DMS53 (cell line): ENCODE data around the gene RNF223.
"Not testable (repeated sequence)": the region's sequence is repeated elsewhere in the genome, so short reads cannot be mapped to it uniquely, and the experiment has no call there.

Experiments
- DNase-seq: peaks from one replicate; lab custom pipeline; 2025; lab: John Stamatoyannopoulos, UW

The RNF223 gene

GRCh38 chr1:1109743-1110142, 35.6 kb upstream of the RNF223 start:
- DNase-seq = no peak

- DNase-seq = no peak
These were observed 32.6 kb upstream of the RNF223 start for GRCh38 chr1:1106510-1107221.

- not testable (repeated sequence) for DNase-seq
These were observed 30.0 kb upstream of the RNF223 start for GRCh38 chr1:1104152-1104551.

- no peak for DNase-seq
These were observed 27.4 kb upstream of the RNF223 start for GRCh38 chr1:1101503-1101902.

GRCh38 chr1:1100296-1100695, 26.2 kb upstream of the RNF223 start:
- no peak for DNase-seq

- no peak for DNase-seq
These were observed 25.5 kb upstream of the RNF223 start for GRCh38 chr1:1099506-1100183.

- no peak for DNase-seq
These were observed 24.7 kb upstream of the RNF223 start for GRCh38 chr1:1098681-1099421.

- not testable (repeated sequence) for DNase-seq
These were observed 22.0 kb upstream of the RNF223 start for GRCh38 chr1:1096136-1096535.

GRCh38 chr1:1094981-1095380, 20.9 kb upstream of the RNF223 start:
- DNase-seq = no peak

GRCh38 chr1:1093610-1093943, 19.5 kb upstream of the RNF223 start:
- no peak for DNase-seq

- no peak for DNase-seq
These were observed 18.9 kb upstream of the RNF223 start for GRCh38 chr1:1092894-1093609.

- DNase-seq = no peak
These were observed 18.2 kb upstream of the RNF223 start for GRCh38 chr1:1092149-1092855.

- no peak for DNase-seq
These were observed 17.4 kb upstream of the RNF223 start for GRCh38 chr1:1091344-1092148.

- DNase-seq = no peak
These were observed 16.6 kb upstream of the RNF223 start for GRCh38 chr1:1090424-1091343.

- no peak for DNase-seq
These were observed 15.8 kb upstream of the RNF223 start for GRCh38 chr1:1089731-1090423.

GRCh38 chr1:1088801-1089680, 14.9 kb upstream of the RNF223 start:
- DNase-seq = no peak

GRCh38 chr1:1088029-1088800, 14.1 kb upstream of the RNF223 start:
- no peak for DNase-seq
